ENCODE data around the gene IFI16.

IFI16 gene

DNA sequence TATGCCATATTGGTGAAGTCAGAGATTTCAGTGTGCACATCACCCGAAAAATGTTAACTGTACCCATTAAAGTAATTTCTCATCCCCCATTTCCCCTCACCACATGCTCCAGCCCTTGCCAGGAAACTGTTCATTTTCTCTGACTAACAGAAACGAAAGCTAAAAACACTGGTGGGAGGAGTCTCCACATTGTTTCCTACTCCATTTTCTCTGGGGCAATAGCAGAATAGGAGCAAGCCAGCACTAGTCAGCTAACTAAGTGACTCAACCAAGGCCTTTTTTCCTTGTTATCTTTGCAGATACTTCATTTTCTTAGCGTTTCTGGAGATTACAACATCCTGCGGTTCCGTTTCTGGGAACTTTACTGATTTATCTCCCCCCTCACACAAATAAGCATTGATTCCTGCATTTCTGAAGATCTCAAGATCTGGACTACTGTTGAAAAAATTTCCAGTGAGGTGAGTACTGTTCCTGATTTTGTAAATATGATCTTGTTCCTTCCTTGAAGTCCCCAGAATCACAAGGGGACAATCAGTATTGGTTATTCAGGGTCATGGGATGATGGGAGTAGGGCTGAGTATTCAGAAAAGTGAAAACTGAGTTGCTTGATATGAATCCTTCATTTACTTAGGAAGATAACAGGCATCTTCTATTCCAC lies at the start of gene IFI16:
TSS of gene IFI16 (plus strand) at position 204 of the 658 bp plus-strand sequence. CDS start 4,774 bp downstream, outside the sequence.
- no peaks in the 10 kb centered on the region for H3K9me3 Mint-ChIP-seq
- H3K36me3 Mint-ChIP-seq (ENCODE audit: low read depth) = peaks cover 47% of the 10 kb centered on the region
- no peaks in the 10 kb centered on the region for H3K27me3 Mint-ChIP-seq
- H3K4me3 Mint-ChIP-seq = peak within 1 kb of the TSS; percentile 83
- intact Hi-C loops (cut with micrococcal nuclease) = loop anchor here (5.0 to 10.0 kb wide), 2 partner anchors 175 to 808 kb away; partner anchors contain the start of gene MNDA
- peak within 1 kb of the TSS; percentile 95 for H3K27ac Mint-ChIP-seq
- peaks cover 68% of the 10 kb centered on the region for H3K4me1 Mint-ChIP-seq (ENCODE audit: low read depth)

DNA sequence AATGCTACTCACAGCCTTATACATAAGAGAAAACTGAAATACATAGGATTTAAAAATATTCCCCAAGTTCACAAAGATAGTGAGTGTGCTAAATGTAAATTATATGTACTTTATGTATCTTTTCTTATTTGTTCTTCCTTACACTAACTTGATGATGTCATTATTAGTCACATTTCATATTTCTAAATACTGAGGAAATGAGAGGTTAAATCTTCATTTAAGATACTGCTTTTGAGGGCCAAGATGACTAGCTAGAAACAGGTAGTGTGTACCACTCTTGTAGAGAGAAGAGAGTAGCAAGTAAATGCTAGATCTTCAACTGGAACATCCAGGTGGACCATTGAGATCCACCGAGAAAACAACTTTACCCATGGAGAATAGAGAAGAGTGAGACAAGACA lies 48.5 kb upstream of the IFI16 start:
- no peaks in the 10 kb centered on the region for H3K9me3 Mint-ChIP-seq
- H3K4me3 Mint-ChIP-seq = no peak overlapping the region
- intact Hi-C loops (cut with micrococcal nuclease) = no loop called here
- H3K4me1 Mint-ChIP-seq (ENCODE audit: low read depth) = no peaks in the 10 kb centered on the region
- no peak overlapping the region for H3K27ac Mint-ChIP-seq
- peaks cover 11% of the 10 kb centered on the region for H3K27me3 Mint-ChIP-seq
- no peaks in the 10 kb centered on the region for H3K36me3 Mint-ChIP-seq (ENCODE audit: low read depth)

DNA sequence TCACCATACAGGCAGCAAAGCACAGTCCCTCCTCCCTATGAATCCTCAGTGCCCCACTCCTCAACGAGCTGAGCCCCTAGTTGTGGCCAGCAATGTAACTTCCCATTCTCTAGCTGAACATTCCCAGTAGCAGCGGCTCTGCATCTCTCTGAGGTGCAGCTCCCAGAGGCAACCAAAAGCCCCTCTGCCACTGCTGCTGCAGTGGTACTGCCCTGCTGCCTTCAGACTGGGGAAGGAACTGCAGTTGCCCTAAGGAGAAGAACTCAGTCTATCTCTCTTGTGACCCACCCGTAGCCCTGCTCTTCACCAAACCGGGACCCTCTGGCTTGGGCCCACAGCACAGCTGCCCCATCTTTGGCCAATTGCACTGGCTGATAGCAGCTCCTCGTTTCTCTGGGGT lies 46.7 kb upstream of the IFI16 start:
- Mint-ChIP-seq H3K9me3 (no peaks in the 10 kb centered on the region), H3K27ac (no peak overlapping the region), H3K4me3 (no peak overlapping the region), H3K27me3 (peaks cover 11% of the 10 kb centered on the region), H3K4me1 (ENCODE audit: low read depth) (no peaks in the 10 kb centered on the region), H3K36me3 (ENCODE audit: low read depth) (no peaks in the 10 kb centered on the region)
- intact Hi-C loops (cut with micrococcal nuclease) = no loop called here

DNA sequence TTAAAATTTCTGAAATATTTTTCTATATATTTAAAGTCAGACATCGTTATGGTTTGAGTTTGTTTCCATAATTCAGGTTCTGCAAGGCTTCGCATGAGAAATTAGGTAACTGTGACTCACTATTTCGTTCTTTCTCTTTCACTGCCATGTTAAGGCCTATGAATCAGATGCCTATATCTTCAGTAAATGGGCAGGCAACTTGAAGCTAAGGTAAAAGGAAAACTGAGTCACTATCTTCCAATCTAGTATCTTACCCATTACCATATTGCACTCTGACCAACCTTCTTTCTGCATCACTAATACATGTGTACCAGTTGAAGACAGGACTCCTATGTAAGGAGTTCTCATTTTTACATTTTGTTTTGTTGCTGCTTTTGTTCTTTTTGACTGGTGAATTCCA lies 40.5 kb upstream of the IFI16 start:
- intact Hi-C loops (cut with micrococcal nuclease) = no loop called here
- Mint-ChIP-seq H3K27me3 (peaks cover 5% of the 10 kb centered on the region), H3K27ac (no peak overlapping the region), H3K36me3 (ENCODE audit: low read depth) (no peaks in the 10 kb centered on the region), H3K4me1 (ENCODE audit: low read depth) (no peaks in the 10 kb centered on the region), H3K9me3 (no peaks in the 10 kb centered on the region), H3K4me3 (no peak overlapping the region)

DNA sequence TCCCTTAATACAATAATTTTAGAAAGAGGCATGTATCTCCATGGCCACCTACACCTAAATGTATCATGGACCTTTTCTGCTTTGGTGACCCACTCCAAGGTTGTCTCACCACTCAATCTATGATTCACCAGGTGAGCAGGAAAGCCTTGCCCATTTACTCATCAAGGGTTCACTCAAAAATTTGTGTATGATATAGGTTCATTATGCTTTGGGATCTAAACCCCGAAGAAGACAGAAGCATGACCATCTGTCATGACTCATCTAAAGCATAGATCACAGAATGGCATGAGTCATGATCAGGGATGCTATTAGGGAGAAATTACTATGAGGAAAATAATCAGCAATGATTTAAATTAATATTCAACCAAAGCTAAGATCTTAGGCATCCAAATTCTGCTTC lies 39.9 kb upstream of the IFI16 start:
- Mint-ChIP-seq H3K9me3 (no peaks in the 10 kb centered on the region), H3K36me3 (ENCODE audit: low read depth) (no peaks in the 10 kb centered on the region), H3K27me3 (peaks cover 3% of the 10 kb centered on the region), H3K4me3 (no peak overlapping the region), H3K4me1 (ENCODE audit: low read depth) (no peaks in the 10 kb centered on the region), H3K27ac (no peak overlapping the region)
- intact Hi-C loops (cut with micrococcal nuclease) = no loop called here

DNA sequence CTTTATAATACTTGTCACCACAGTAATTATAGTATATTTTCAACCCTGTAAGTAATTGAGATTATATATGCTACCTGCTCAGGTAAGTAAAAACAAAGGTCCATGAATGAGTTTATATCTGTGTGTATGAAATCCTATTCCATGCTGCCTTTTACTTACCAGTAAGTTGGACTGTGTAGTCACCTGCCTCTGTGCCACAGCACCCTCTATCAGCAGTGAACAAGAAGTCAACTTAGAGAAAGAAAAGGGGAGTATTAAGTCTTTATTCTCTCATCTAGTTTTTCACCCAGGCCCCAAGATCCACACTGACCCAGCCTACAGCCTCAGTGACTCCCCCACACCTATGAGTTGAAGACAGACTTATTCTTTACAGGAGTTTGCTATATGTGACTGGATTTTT lies 36.9 kb upstream of the IFI16 start:
- H3K4me1 Mint-ChIP-seq (ENCODE audit: low read depth) = no peaks in the 10 kb centered on the region
- H3K27me3 Mint-ChIP-seq = no peaks in the 10 kb centered on the region
- H3K36me3 Mint-ChIP-seq (ENCODE audit: low read depth) = no peaks in the 10 kb centered on the region
- no peak overlapping the region for H3K4me3 Mint-ChIP-seq
- H3K9me3 Mint-ChIP-seq = no peaks in the 10 kb centered on the region
- intact Hi-C loops (cut with micrococcal nuclease) = no loop called here
- H3K27ac Mint-ChIP-seq = no peak overlapping the region

DNA sequence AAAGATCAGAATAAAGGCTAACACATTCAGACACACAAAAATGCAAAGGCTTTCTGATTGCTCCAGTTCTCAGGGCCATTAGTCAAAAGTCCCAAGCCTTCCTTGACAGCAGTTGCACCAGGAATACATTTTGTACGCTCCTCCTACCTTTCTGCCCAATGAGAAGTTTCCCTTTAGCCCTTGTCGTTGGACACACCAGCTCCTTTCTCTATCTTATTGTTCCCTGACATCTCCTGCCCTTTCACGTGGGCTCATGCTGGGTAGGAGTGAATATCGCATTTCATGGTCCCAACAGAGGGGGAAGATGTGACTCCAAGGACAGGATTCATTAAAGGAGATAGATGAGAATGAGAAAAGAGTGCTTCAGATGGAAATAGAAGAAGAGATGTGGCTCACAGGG lies 33.5 kb upstream of the IFI16 start:
- intact Hi-C loops (cut with micrococcal nuclease) = no loop called here
- H3K4me3 Mint-ChIP-seq = no peak overlapping the region
- no peak overlapping the region for H3K27ac Mint-ChIP-seq
- no peaks in the 10 kb centered on the region for H3K27me3 Mint-ChIP-seq
- no peaks in the 10 kb centered on the region for H3K36me3 Mint-ChIP-seq (ENCODE audit: low read depth)
- H3K9me3 Mint-ChIP-seq = peaks cover 10% of the 10 kb centered on the region
- no peaks in the 10 kb centered on the region for H3K4me1 Mint-ChIP-seq (ENCODE audit: low read depth)

DNA sequence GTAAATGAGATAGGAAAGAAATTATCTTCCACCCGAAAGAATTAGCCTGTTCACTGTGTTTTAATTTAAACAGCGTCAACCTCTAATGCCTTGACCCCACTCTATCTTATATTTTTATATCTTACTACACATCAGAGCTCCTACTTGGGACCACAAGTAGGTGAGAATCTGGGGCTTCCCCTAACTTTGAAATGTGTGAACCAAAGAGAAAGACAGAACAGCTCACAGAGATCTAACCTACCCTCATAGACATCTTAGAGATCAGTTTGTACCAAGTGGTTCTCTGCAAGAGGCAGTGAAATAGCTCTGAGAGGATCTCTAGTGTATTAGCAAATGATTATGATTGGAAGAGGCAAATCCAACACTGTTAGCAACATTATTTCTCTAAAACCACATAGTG lies 31.0 kb upstream of the IFI16 start:
- Mint-ChIP-seq H3K36me3 (ENCODE audit: low read depth) (no peaks in the 10 kb centered on the region), H3K9me3 (peaks cover 21% of the 10 kb centered on the region), H3K4me3 (no peak overlapping the region), H3K27me3 (no peaks in the 10 kb centered on the region), H3K27ac (no peak overlapping the region), H3K4me1 (ENCODE audit: low read depth) (no peaks in the 10 kb centered on the region)
- intact Hi-C loops (cut with micrococcal nuclease) = no loop called here

DNA sequence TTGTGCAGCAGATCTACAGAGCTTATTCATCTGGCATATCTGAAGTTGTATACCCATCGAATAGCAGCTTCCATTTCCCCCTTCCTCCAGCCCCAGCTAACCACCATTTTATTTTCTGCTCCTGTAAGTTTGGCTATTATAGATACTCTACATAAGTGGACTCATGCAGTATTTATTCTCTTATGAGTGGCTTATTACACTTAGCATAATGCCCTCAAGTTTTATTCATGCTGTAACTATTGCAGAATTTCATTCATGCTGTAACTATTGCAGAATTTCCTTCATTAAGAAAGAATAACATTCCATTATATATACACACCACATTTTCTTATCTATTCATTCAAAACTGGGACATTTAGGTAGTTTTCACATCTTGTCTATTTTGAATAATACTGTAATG lies 30.5 kb upstream of the IFI16 start:
- intact Hi-C loops (cut with micrococcal nuclease) = no loop called here
- H3K4me1 Mint-ChIP-seq (ENCODE audit: low read depth) = no peaks in the 10 kb centered on the region
- H3K36me3 Mint-ChIP-seq (ENCODE audit: low read depth) = no peaks in the 10 kb centered on the region

DNA sequence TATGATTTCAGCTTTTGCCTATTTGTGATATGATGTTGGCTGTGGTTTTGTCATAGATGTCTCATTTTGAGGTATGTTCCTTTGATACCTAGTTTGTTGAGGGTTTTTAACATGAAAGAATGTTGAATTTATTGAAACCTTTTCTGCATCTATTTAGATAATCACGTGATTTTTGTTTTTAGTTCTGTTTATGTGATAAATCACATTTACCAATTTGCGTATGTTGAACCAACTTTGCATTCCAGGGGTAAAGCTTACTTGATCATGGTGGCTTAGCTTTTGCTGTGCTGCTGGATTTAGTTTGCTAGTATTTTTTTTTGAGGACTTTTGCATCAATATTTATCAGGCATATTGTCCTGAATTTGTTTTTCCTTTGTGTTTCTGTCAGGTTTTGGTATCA lies 26.5 kb upstream of the IFI16 start:
- intact Hi-C loops (cut with micrococcal nuclease) = no loop called here
- Mint-ChIP-seq H3K4me3 (no peak overlapping the region), H3K36me3 (ENCODE audit: low read depth) (no peaks in the 10 kb centered on the region), H3K4me1 (ENCODE audit: low read depth) (no peaks in the 10 kb centered on the region), H3K9me3 (peaks cover 22% of the 10 kb centered on the region), H3K27ac (no peak overlapping the region), H3K27me3 (no peaks in the 10 kb centered on the region)

More for the DNA sequence above, 30.5 kb upstream of the IFI16 start:
- Mint-ChIP-seq H3K27me3 (no peaks in the 10 kb centered on the region), H3K9me3 (peaks cover 22% of the 10 kb centered on the region), H3K27ac (no peak overlapping the region), H3K4me3 (no peak overlapping the region)

DNA sequence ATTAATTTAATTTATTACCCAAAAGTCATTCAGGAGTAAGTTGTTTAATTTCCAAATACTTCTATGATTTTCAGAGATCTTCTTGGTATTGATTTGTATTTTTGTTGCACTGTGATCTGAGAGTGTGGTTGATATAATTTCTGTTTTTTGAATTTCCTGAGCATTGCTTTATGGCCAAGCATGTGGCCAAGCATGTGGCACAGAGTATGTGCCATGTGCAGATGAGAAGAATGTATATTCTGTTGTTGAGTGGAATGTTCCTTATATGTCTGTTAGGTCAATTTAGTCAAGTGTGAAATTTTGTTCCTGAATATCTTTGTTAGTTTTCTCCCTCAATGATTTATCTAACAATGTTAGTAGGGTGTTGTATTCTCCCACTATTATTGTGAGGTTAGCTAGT lies 25.3 kb upstream of the IFI16 start:
- Mint-ChIP-seq H3K9me3 (peaks cover 22% of the 10 kb centered on the region), H3K27me3 (no peaks in the 10 kb centered on the region), H3K4me1 (ENCODE audit: low read depth) (no peaks in the 10 kb centered on the region), H3K36me3 (ENCODE audit: low read depth) (no peaks in the 10 kb centered on the region), H3K4me3 (no peak overlapping the region), H3K27ac (no peak overlapping the region)
- intact Hi-C loops (cut with micrococcal nuclease) = no loop called here

DNA sequence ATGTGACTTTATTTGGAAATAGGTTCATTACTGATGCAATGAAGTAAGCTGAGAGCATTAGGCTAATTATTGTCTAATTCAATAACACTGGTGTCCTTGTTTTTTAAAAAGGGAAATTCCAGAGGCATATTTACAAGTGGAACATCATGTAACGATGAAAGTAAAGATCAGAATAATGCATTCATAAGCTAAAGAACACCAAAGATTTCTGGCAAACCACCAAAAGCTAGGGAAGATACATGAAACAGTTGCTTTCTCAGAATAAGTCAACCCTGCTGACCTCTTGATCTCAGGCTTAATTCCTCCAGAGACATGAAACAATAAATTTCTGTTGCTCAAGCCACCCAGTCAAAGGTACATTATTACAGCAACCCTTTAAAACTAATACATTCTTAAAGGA lies 20.3 kb upstream of the IFI16 start:
- Mint-ChIP-seq H3K27me3 (no peaks in the 10 kb centered on the region), H3K4me1 (ENCODE audit: low read depth) (no peaks in the 10 kb centered on the region), H3K36me3 (ENCODE audit: low read depth) (no peaks in the 10 kb centered on the region), H3K9me3 (peaks cover 19% of the 10 kb centered on the region), H3K27ac (no peak overlapping the region), H3K4me3 (no peak overlapping the region)
- intact Hi-C loops (cut with micrococcal nuclease) = no loop called here

DNA sequence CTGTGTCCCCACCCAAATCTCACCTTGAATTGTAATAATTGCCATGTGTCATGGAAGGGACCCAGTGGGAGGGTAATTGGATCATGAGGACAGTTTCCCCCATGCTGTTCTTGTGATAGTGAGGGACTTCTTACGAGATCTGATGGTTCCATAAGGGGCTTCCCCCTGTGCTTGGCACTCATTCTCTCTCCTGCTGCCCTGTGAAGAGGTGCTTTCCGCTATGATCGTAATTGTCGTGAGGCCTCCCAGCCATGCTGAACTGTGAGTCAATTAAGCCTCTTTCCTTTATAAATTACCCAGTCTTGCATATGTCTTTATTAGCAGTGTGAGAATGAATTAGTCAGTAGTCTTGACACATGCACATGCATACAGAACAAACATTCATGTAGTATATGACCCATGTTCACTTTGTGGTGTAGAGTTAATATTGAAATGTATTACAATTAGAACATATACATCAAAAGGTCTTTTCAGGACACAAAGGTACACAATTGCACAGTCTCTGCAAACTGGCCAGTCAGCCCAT lies 16.9 kb upstream of the IFI16 start:
- no peak overlapping the region for H3K27ac Mint-ChIP-seq
- H3K36me3 Mint-ChIP-seq (ENCODE audit: low read depth) = no peaks in the 10 kb centered on the region
- intact Hi-C loops (cut with micrococcal nuclease) = no loop called here
- no peaks in the 10 kb centered on the region for H3K4me1 Mint-ChIP-seq (ENCODE audit: low read depth)
- H3K27me3 Mint-ChIP-seq = no peaks in the 10 kb centered on the region
- no peak overlapping the region for H3K4me3 Mint-ChIP-seq
- H3K9me3 Mint-ChIP-seq = peaks cover 19% of the 10 kb centered on the region

DNA sequence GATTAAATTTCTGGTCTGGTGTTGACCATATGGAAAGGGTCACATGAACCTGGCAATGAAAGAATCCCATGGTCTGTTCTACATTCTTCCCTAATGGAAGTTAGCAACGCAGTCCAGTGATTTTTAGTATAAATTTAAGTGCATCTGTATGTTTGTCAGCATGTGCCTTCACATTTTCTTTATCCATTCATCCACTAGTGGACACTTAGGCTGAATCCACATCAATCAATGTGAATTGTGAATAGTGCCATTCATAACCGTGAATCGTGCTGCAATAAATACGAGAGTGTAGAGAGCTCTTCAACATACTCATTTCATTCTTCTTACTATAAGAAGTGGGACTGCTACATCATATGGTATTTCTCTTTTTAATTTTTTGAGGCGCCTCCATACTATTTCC lies 12.7 kb upstream of the IFI16 start:
- no peaks in the 10 kb centered on the region for H3K36me3 Mint-ChIP-seq (ENCODE audit: low read depth)
- intact Hi-C loops (cut with micrococcal nuclease) = loop anchor here (5.0 kb wide), 1 partner anchor 75 kb away; no protein-coding TSS in a partner anchor
- no peak overlapping the region for H3K27ac Mint-ChIP-seq
- H3K4me1 Mint-ChIP-seq (ENCODE audit: low read depth) = peaks cover 28% of the 10 kb centered on the region
- no peak overlapping the region for H3K4me3 Mint-ChIP-seq
- H3K27me3 Mint-ChIP-seq = no peaks in the 10 kb centered on the region
- peaks cover 9% of the 10 kb centered on the region for H3K9me3 Mint-ChIP-seq
